ENCODE results near the gene IL11RA. TPM values are rescaled to one million over a fixed set of nuclear protein-coding genes. Genes with fewer than 3 reads are reported as not detected.

IL11RA gene
- total RNA-seq, 2 experiments from 2014 or later: 16.7 to 20.1 TPM

GRCh38 chr9:34633851-34634550 is 18.0 kb upstream of the IL11RA start:
- CTCF ChIA-PET (ENCODE audit: unreplicated experiment): interaction anchor here (1.0 to 1.5 kb wide), 5 partner anchors 12 to 23 kb away, joined by 4 to 9 read pairs (median 6); partner anchors contain the start of genes DCTN3, GALT and RPP25L
- no peak for TF ChIP-seq EZH2phosphoT487 (IDR thresholded peaks at IDR 0.05; ENCODE audit: borderline replicate concordance, low read depth, low read length)
- TF ChIP-seq CTCF (conservative IDR thresholded peaks at IDR 0.05; ENCODE audit: low read length): peak; percentile 93
- Histone ChIP-seq H3K9me2 (ENCODE audit: insufficient read depth, low read length) (no peaks in the 10 kb centered on the region), H3K4me2 (ENCODE audit: low read length) (no peak overlapping the region), H3K79me2 (ENCODE audit: insufficient read depth, low read depth, low read length) (peaks cover 20% of the 10 kb centered on the region), H3K9me3 (ENCODE audit: low read length) (no peaks in the 10 kb centered on the region), H3K4me1 (ENCODE audit: insufficient read depth, low read length, poor library complexity, severe bottlenecking) (peaks cover 24% of the 10 kb centered on the region), H2AFZ (ENCODE audit: low read length) (no peak overlapping the region), H3K27ac (ENCODE audit: low read depth, low read length, poor library complexity, severe bottlenecking) (no peak overlapping the region), H4K20me1 (ENCODE audit: insufficient read depth, low read length) (0 out of 2 replicates have a peak, but pooled peaks cover 5% of the 10 kb centered on the region), H3K36me3 (ENCODE audit: insufficient read depth, low read length) (peaks cover 21% of the 10 kb centered on the region; the same call in 1 of the 2 replicates), H3K4me3 (ENCODE audit: low read depth, low read length, poor library complexity, severe bottlenecking) (no peak overlapping the region)
- no TSS peak for BruUV-seq (replicated peaks)
- DNase-seq (ENCODE audit: low spot score): peak; percentile 74
- intact Hi-C loops (cut with micrococcal nuclease; ENCODE audit: unreplicated experiment): loop anchor here (1.0 kb wide), 1 partner anchor 22 kb away; the partner anchor contains the start of gene RPP25L
- POLR2A ChIA-PET: interaction anchor here (0.5 to 7.3 kb wide), 5 partner anchors 9 to 356 kb away, joined by 3 to 66 read pairs (median 12); partner anchors contain the start of genes DCTN3, DNAJB5, GALT and RPP25L

GRCh38 chr9:34634551-34635248 is 17.3 kb upstream of the IL11RA start:
- Histone ChIP-seq H3K27ac (ENCODE audit: low read depth, low read length, poor library complexity, severe bottlenecking) (no peak overlapping the region), H3K4me1 (ENCODE audit: insufficient read depth, low read length, poor library complexity, severe bottlenecking) (peaks cover 24% of the 10 kb centered on the region), H3K9me2 (ENCODE audit: insufficient read depth, low read length) (no peaks in the 10 kb centered on the region), H3K9me3 (ENCODE audit: low read length) (no peaks in the 10 kb centered on the region), H2AFZ (ENCODE audit: low read length) (no peak overlapping the region), H3K4me3 (ENCODE audit: low read depth, low read length, poor library complexity, severe bottlenecking) (no peak overlapping the region), H3K4me2 (ENCODE audit: low read length) (peak overlapping the region; percentile 92; the same call in 1 of the 2 replicates), H4K20me1 (ENCODE audit: insufficient read depth, low read length) (0 out of 2 replicates have a peak, but pooled peaks cover 5% of the 10 kb centered on the region), H3K79me2 (ENCODE audit: insufficient read depth, low read depth, low read length) (peaks cover 20% of the 10 kb centered on the region), H3K36me3 (ENCODE audit: insufficient read depth, low read length) (peaks cover 21% of the 10 kb centered on the region; the same call in 1 of the 2 replicates)
- DNase-seq (ENCODE audit: low spot score): no peak
- intact Hi-C loops (cut with micrococcal nuclease; ENCODE audit: unreplicated experiment): loop anchor here (1.0 kb wide), 1 partner anchor 22 kb away; the partner anchor contains the start of gene RPP25L
- POLR2A ChIA-PET: interaction anchor here (0.5 to 7.3 kb wide), 7 partner anchors 8 to 935 kb away, joined by 3 to 66 read pairs (median 4); partner anchors contain the start of genes DCTN3, DNAJB5, GALT and RPP25L
- TSS peak; percentile 76 for BruUV-seq (replicated peaks)
- CTCF ChIA-PET (ENCODE audit: unreplicated experiment): interaction anchor here (1.0 to 4.5 kb wide), 6 partner anchors 11 to 23 kb away, joined by 3 to 35 read pairs (median 5); partner anchors contain the start of genes DCTN3, GALT and RPP25L
- TF ChIP-seq CTCF (conservative IDR thresholded peaks at IDR 0.05; ENCODE audit: low read length): no peak
- no peak for TF ChIP-seq EZH2phosphoT487 (IDR thresholded peaks at IDR 0.05; ENCODE audit: borderline replicate concordance, low read depth, low read length)

Measured in OCI-LY7 (cell line).